Measurements from ENCODE around the gene RELN. TPM values are rescaled to one million over a fixed set of nuclear protein-coding genes. Genes with fewer than 3 reads are reported as not detected.
A peak's percentile ranks its signal among the peaks of the same experiment; 100 is the strongest.

Gene RELN
- total and polyA plus RNA-seq, 2 of the 13 experiments (the other 11 are each of a cell fraction or from before 2014, with no cell fraction given) = 315 to 332 TPM

GRCh38 chr7:104010052-104010909 is 20.8 kb upstream of the RELN start (continued):
- TF ChIP-seq CHD2 (IDR thresholded peaks at IDR 0.05; ENCODE audit: low read depth, low read length) = no peak
- no peak for TF ChIP-seq IRF2 (CRISPR knock-in tag; IDR thresholded peaks at IDR 0.05)
- TF ChIP-seq PAXIP1 (CRISPR knock-in tag; conservative IDR thresholded peaks at IDR 0.05) = peak; percentile 67
- peak; percentile 27; the same call in 1 of the 2 replicates for TF ChIP-seq PRDM10 (CRISPR knock-in tag; IDR thresholded peaks at IDR 0.05; ENCODE audit: low read depth)
- no peak for TF ChIP-seq KLF13 (CRISPR knock-in tag; IDR thresholded peaks at IDR 0.05)
- TF ChIP-seq ZNF567 (CRISPR knock-in tag; IDR thresholded peaks at IDR 0.05; ENCODE audit: borderline replicate concordance) = no peak
- TF ChIP-seq ZNF546 (CRISPR knock-in tag; conservative IDR thresholded peaks at IDR 0.05) = no peak
- no peak for TF ChIP-seq WIZ (CRISPR knock-in tag; IDR thresholded peaks at IDR 0.05)
- TF ChIP-seq TGIF2 (CRISPR knock-in tag; IDR thresholded peaks at IDR 0.05) = no peak
- TF ChIP-seq ZNF770 (CRISPR knock-in tag; IDR thresholded peaks at IDR 0.05) = no peak
- TF ChIP-seq GPN1 (CRISPR knock-in tag; IDR thresholded peaks at IDR 0.05; ENCODE audit: borderline replicate concordance) = no peak
- no peak for TF ChIP-seq ZNF431 (CRISPR knock-in tag; IDR thresholded peaks at IDR 0.05; ENCODE audit: borderline replicate concordance, low read depth)
- no peak for TF ChIP-seq ZFP36L1 (CRISPR knock-in tag; IDR thresholded peaks at IDR 0.05)
- no peak for TF ChIP-seq THAP9 (CRISPR knock-in tag; IDR thresholded peaks at IDR 0.05; ENCODE audit: borderline replicate concordance)
- no peak for TF ChIP-seq PHF5A (CRISPR knock-in tag; IDR thresholded peaks at IDR 0.05; ENCODE audit: low read depth, unreplicated experiment)
- TF ChIP-seq TBL1XR1 (IDR thresholded peaks at IDR 0.05; ENCODE audit: borderline replicate concordance, low read length, partially characterized antibody) = no peak
- no peak for TF ChIP-seq ZNF792 (CRISPR knock-in tag; IDR thresholded peaks at IDR 0.05)
